ENCODE data around the gene PBX4.

Gene PBX4

DNA sequence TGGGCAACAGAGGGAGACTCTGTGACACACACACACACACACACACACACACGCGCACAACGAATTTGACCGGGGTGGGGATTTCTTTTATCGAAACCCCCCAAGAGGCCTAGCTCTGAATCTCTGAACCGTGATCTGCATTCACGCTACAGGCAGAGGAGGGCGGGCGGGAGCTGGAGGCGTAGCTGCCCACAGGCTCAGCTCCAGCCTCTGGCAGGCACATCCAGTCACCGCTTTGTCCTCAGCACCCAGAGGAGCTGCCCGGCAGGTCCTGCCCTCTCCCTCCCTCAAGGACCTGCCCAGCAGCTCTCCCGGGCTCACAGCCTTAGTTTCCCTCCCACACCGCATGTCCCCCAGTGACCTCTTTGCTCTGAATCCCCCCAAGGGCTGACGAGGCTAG lies 60.4 kb downstream of the PBX4 start:
- no peak for DNase-seq (ENCODE audit: low read depth in 2 of 2)

GRCh38 chr19:19554074-19555023 lies 64.1 kb downstream of the PBX4 start:
- DNase-seq (ENCODE audit: low read depth in 2 of 2) = peak; percentile 51 to 63

- no peak for DNase-seq (ENCODE audit: low read depth in 2 of 2)
Measured at GRCh38 chr19:19553670-19554069, 64.8 kb downstream of the PBX4 start.

- no peak for DNase-seq (ENCODE audit: low read depth in 2 of 2)
Measured at GRCh38 chr19:19552798-19553197, 65.7 kb downstream of the PBX4 start.

GRCh38 chr19:19551853-19552192 lies 66.7 kb downstream of the PBX4 start:
- no peak for DNase-seq (ENCODE audit: low read depth in 2 of 2)

DNA sequence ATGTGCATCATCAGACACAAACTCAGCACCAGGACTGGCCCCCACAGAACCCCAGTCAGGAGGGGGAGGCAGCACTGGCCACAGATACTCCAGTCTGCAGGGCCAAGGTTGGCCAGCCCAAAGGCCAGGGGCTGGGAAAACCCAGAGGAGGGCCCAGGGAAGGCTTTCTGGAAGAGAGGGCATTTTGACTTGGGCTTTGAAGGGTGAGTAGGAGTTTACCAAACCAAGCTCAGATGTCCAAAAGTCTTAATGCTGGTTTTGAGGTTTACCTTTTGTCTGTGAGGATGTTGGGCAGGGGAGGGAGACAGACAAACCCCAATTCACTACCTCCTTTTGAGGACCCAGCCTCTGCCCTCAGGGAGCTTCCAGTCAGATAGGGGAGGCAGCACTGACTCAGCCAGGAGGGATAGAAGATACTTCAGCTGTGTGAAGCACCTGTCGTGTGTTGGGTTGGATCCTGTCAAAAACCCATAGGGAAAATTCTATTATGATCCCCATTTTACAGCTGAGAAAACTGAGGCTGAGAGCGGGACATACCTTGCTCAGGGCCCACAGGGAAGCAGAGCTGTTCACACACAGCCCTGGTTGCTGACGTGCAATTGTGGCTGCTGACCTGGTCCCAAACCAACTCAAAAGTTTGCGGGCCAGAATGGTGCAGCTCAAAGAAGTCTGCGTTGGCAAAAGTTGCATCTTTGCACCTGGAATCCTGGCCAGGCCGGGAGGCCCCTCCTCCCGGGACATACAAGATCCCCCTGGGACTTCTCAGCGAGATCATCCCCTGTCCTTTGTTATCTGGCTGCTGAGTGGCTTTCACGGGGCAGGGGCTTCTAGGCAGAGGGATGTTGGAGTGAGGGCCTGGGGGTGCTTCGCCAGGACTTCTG lies 67.3 kb downstream of the PBX4 start:
- DNase-seq (ENCODE audit: low read depth in 2 of 2) = no peak

- DNase-seq (ENCODE audit: low read depth in 2 of 2) = no peak
Measured at GRCh38 chr19:19550485-19550929, 68.0 kb downstream of the PBX4 start.

- no peak for DNase-seq (ENCODE audit: low read depth in 2 of 2)
Measured at GRCh38 chr19:19549804-19550464, 68.6 kb downstream of the PBX4 start.

- DNase-seq (ENCODE audit: low read depth in 2 of 2) = no peak
Measured at GRCh38 chr19:19548915-19549759, 69.3 kb downstream of the PBX4 start.

GRCh38 chr19:19547674-19548336 lies 70.7 kb downstream of the PBX4 start:
- DNase-seq (ENCODE audit: low read depth in 2 of 2) = no peak

DNA sequence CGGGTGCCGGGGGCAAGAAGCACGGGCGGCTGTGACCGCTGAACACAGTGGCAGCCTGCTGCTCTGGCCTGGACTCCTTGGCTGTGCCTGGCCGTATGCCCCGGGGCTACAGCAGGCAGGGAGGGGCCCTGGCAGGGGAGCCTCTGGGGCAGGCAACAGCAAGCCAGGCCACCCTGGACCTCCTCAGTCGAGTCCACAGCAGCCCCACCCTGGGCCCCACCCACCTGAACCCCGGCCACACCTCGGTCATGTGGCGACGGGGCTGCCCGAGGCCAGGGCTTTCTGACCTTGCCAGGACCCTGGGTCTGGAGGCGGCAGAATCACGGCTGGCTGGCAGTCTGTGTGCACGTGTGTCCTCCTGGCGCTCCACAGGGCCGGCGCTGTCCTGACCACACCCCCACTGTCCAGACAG lies 71.7 kb downstream of the PBX4 start:
- DNase-seq (ENCODE audit: low read depth in 2 of 2) = no peak

GRCh38 chr19:19545707-19546106 lies 72.8 kb downstream of the PBX4 start:
- no peak for DNase-seq (ENCODE audit: low read depth in 2 of 2)

DNA sequence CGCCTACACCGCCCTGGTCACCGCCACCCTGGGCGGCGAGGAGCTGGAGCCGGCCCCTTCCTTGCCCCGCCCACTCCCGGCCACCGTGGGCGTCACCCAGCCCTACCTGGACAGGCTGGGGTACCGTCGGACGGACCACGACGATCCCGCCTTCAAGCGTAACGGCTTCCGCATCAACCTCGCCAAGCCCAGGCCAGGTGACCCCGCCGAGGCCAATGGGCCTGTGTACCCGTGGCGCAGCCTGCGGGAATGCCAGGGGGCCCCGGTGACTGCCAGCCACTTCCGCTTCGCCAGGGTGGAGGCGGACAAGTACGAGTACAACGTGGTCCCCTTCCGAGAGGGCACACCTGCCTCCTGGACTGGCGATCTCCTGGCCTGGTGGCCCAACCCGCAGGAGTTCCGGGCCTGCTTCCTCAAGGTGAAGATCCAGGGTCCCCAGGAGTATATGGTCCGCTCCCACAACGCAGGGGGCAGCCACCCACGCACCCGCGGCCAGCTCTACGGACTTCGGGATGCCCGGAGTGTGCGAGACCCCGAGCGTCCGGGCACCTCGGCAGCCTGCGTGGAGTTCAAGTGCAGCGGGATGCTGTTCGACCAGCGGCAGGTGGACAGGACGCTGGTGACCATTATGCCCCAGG lies 73.4 kb downstream of the PBX4 start:
- no peak for DNase-seq (ENCODE audit: low read depth in 2 of 2)

GRCh38 chr19:19544257-19544953 lies 74.1 kb downstream of the PBX4 start:
- no peak for DNase-seq (ENCODE audit: low read depth in 2 of 2)

DNA sequence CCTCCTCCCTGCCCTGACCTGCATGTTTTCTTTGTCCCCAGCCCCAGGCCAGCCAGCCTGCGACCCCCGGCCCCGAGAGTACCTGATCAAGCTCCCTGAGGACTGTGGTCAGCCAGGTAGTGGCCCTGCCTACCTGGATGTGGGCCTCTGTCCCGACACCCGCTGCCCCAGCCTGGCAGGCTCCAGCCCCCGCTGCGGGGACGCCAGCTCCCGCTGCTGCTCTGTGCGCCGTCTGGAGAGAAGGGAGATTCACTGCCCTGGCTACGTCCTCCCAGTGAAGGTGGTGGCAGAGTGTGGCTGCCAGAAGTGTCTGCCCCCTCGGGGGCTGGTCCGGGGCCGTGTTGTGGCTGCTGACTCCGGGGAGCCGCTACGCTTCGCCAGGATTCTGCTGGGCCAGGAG lies 74.8 kb downstream of the PBX4 start:
- no peak for DNase-seq (ENCODE audit: low read depth in 2 of 2)

- DNase-seq (ENCODE audit: low read depth in 2 of 2) = no peak
Measured at GRCh38 chr19:19543101-19543500, 75.4 kb downstream of the PBX4 start.

GRCh38 chr19:19542507-19542906 lies 76.0 kb downstream of the PBX4 start:
- DNase-seq (ENCODE audit: low read depth in 2 of 2) = no peak

DNA sequence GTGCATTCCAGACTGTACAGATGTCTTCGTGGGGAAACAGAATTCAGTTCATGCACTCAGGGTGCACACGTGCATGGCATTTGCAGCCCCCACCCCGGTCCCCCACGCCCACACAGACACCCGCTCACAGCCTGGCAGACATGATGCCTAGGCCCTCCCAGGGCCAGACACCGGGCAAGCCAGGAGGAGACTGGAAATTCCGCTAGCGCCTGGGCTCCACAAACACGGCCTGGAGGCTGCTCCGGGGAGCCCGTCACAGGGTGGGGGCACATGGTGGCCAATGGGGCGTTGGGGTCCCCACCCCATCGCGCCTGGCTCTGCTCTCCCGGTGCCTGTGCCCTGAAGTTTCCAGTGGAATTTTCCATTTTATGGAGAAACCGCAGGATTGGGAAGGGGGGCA lies 76.9 kb downstream of the PBX4 start:
- DNase-seq (ENCODE audit: low read depth in 2 of 2) = no peak

DNA sequence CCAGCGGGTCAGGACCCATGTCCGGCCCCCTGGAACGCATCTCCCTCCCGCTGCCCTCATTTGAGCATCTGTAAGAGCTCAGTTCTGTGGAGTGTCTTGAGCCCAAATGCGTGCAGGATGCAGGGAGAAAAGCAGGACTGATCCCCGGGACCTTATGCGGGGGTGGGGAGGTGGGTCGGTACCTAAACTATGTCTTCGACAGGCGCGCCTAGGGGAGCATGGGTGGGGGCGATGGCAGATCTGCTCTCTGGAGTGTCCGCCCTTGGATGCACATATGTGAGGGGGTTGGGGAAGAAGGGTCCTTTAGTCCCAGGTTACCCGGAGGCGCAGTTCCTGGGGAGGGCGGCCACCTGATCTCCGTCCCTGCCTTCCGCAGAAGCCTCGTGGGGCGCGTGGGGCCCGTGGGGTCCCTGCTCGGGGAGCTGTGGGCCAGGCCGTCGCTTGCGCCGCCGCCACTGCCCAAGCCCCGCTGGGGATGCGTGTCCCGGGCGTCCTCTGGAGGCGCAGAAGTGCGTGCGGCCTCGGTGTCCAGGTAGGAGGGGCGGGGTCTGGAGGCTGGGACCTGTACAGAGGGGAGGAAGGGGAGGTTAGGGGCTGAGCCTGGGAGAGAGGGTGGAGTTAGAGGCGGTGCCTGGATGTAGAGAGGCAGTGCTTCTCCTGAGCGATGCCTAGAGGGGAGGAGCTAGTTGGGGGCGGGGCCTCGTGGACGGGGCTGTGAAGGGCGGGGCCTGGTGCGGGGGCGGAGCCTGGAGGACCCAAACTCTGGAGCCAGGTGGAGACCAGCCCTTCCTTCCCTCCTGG lies 77.6 kb downstream of the PBX4 start:
- peak; percentile 67 to 71 for DNase-seq (ENCODE audit: low read depth in 2 of 2)

Data from stimulated activated CD4-positive, alpha-beta T cell treated with anti-CD3 and anti-CD28 coated beads, Interleukin-1b, Interleukin-23, amount 100 ng/mL, for 4 hours (primary cell).